Psoas muscle (tissue), 8 donors: ENCODE data around the gene ULK3. TPM values are rescaled to one million over a fixed set of nuclear protein-coding genes. Genes with fewer than 3 reads are reported as not detected.

Source experiments
- ATAC-seq, 4 donors: fragments of 200-7000 bp; cut with Tn5 transposase; one replicate each; pipeline ENCODE4 v1.9.1; 2020; ENCODE audit warnings: moderate library complexity in 3 of 4, mild to moderate bottlenecking in 2 of 4
- DNase-seq, 2 donors: peaks; one replicate each; pipeline ENCODE4 v3.0.0-alpha.2; 2020
- H3K27ac ChIP-seq: fragments of 200-600 bp; one replicate; pipeline ENCODE4 v1.8.0; 2022
- H3K27me3 ChIP-seq, 3 donors: fragments of 200-600 bp in 1 of 3; one replicate each; pipeline versions ENCODE4 v1.6.1 to v1.8.0; 2013 to 2022; ENCODE audit warnings: low read length in 2 of 3, mild to moderate bottlenecking in 2 of 3, moderate library complexity in 1 of 3; ENCODE audit not compliant: insufficient read depth in 3 of 3
- H3K36me3 ChIP-seq, 2 donors: fragments of 200-600 bp in 1 of 2; one replicate each; pipeline versions ENCODE4 v1.6.1 to v1.8.0; 2013 to 2022; ENCODE audit warnings: low read depth in 1 of 2, mild to moderate bottlenecking in 1 of 2, moderate library complexity in 1 of 2; ENCODE audit not compliant: insufficient read depth in 1 of 2
- H3K4me1 ChIP-seq: fragments of 200-600 bp; one replicate; pipeline ENCODE4 v1.8.0; 2022
- H3K4me3 ChIP-seq: fragments of 200-600 bp; one replicate; pipeline ENCODE4 v1.8.0; 2022; ENCODE audit warnings: mild to moderate bottlenecking
- H3K9me3 ChIP-seq: fragments of 200-600 bp; one replicate; pipeline ENCODE4 v1.8.0; 2022
- WGBS, 3 donors: extraction: QIAGEN DNeasy Blood & Tissue Kit; methylation state at CpG; one replicate each; pipeline versions ENCODE4 v1.1.6 to v1.1.7; 2013; 5-methylcytosine and 5-hydroxymethylcytosine counted together
- intact Hi-C, 2 donors: fragments of 100-400 bp; cut with DNase I; formaldehyde crosslinking; loops; one replicate each; pipeline versions ENCODE4 v1.11.0 to v1.14.2; 2022
- polyA plus RNA-seq, 3 donors: library from polyadenylated mRNA; stranded (reverse); fragments of 200-250 nt; gene quantifications; one replicate each; pipeline ENCODE4 v1.2.3, GENCODE V29; 2013
- total RNA-seq, 4 donors: library from RNA; stranded (reverse); fragmentation: NEBNext Ultra II Directional in 2 of 4; extraction: Animal tissue kit (Norgen Biotek cat#: 25700) in 2 of 4; gene quantifications; one replicate each; pipeline versions ENCODE4 v1.2.1 to v1.2.4, GENCODE V29; 2021 to 2023
- TF ChIP-seq, protein P1 (sequence below): fragments of 200-600 bp; IDR thresholded peaks from one replicate; pipeline ENCODE4 v1.8.0; 2022; ENCODE audit warnings: antibody characterized with exemption
- donor health status: healthy with polysubstance abuse.
- donor health status: DM: no; HTN: no; CAD: no; lungs with moderate emphysema.
- donor health status: Bipolar disorder and iron deficiency.
- donor health status: healthy.
- donor health status: DM: yes; HTN: yes; CAD: no.
- donor health status: DM: no; HTN: no; CAD: no.
- donor health status: DM: no; HTN: no; CAD: no.
- donor health status: DM: yes; HTN: yes; CAD: no.

Gene ULK3
- total and polyA plus RNA-seq, 7 donors = 17.7 to 43.5 (median 33.2) TPM

DNA sequence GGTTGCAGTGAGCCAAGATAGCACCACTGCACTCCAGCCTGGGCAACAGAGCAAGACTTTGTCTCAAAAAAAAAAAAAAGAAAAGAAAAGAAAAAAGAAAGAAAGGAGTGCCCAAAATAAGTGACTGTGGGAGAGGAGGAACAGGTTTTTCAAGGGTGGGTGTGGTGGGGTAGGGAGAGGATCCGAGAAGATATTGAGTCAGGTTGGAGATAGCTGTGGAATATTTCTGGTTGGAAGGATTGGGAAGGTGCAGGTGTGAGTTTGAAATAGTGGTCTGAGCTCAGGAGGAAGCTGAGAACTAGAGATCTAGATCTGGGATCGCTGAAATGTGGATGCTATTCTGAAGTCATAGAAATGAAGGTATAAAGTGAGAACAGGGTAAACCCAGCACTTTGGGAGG lies 22.4 kb upstream of the ULK3 start:
- TF ChIP-seq, protein P1, sequence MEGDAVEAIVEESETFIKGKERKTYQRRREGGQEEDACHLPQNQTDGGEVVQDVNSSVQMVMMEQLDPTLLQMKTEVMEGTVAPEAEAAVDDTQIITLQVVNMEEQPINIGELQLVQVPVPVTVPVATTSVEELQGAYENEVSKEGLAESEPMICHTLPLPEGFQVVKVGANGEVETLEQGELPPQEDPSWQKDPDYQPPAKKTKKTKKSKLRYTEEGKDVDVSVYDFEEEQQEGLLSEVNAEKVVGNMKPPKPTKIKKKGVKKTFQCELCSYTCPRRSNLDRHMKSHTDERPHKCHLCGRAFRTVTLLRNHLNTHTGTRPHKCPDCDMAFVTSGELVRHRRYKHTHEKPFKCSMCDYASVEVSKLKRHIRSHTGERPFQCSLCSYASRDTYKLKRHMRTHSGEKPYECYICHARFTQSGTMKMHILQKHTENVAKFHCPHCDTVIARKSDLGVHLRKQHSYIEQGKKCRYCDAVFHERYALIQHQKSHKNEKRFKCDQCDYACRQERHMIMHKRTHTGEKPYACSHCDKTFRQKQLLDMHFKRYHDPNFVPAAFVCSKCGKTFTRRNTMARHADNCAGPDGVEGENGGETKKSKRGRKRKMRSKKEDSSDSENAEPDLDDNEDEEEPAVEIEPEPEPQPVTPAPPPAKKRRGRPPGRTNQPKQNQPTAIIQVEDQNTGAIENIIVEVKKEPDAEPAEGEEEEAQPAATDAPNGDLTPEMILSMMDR = no peak
- Histone ChIP-seq H3K4me3 (no peak overlapping the region), H3K4me1 (peaks cover 56% of the 10 kb centered on the region), H3K36me3 (peaks cover 0 to 5% of the 10 kb centered on the region in 2 donors), H3K27ac (no peak overlapping the region), H3K27me3 (no peaks in the 10 kb centered on the region), H3K9me3 (no peaks in the 10 kb centered on the region)
- ATAC-seq (no peak), DNase-seq (no peak)
- 89 to 95% (median 92%) methylated on average over 2 of the region's 2 CpGs for WGBS, 3 donors
- intact Hi-C loops = no loop called here

DNA sequence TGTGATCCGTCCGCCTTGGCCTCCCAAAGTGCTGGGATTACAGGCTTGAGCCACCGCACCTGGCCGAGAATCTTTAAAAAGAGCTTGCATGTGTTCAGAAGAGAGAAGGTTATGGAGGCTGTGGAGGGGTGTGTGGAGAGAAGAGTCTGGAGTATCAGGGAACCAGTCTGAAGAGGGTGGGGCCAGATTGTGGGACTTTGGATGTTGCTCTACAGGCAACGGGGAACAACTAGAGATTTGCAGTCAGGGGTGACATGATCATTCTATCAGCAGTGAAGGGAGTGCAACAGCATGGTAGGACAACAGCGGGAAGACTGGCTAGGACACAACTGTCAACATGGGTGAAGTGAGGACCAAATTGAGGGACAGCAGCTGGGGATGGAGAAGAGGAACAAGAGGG lies 21.3 kb upstream of the ULK3 start:
- intact Hi-C loops = no loop called here
- Histone ChIP-seq H3K4me1 (peaks cover 55% of the 10 kb centered on the region), H3K36me3 (peaks cover 0 to 5% of the 10 kb centered on the region in 2 donors), H3K9me3 (no peaks in the 10 kb centered on the region), H3K27ac (no peak overlapping the region), H3K4me3 (no peak overlapping the region), H3K27me3 (no peaks in the 10 kb centered on the region)
- TF ChIP-seq, protein P1 = no peak
- 78 to 87% (median 81%) methylated on average over 6 of the region's 6 CpGs for WGBS, 3 donors
- no peak for DNase-seq
- no peak for ATAC-seq

DNA sequence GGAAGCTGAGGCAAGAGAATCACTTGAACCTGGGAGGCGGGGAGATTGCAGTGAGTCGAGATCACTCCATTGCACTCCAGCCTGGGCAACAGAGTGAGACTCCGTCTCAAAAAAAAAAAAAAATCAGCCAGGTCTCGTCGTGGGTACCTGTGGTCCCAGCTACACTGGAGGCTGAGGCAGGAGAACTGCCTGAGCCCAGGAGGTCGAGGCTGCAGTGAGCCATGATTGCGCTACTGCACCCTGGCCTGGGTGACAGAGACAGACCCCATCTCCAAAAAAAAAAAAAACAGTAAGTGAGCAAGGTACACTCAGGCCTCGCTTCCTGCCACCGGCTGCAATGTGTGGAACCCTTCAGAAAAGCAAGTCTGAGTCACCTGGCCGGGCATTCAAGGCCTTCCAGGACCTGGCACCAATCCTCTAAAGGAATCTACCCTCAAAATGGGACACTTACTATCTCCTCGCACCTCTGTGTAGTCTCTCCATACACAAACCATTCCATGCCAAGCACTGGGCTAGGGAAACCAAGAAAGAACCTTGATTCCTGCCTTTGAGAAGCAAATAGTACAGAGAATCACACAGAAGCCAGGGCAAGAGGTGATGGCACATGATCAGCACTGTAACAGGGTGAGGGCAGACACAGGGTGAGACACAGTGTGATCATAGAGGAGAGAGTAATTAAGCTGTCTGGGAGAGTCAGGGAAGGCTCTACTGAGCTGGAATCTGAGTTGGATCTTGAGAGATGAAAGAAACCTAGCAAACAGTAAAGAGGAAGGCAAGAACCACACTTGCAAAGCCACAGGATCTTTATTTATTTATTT lies 20.5 kb upstream of the ULK3 start:
- ATAC-seq = peak; percentile 37 to 64 (median 58)
- Histone ChIP-seq H3K36me3 (peaks cover 0 to 5% of the 10 kb centered on the region in 2 donors), H3K27ac (peak overlapping the region; percentile 53), H3K27me3 (no peaks in the 10 kb centered on the region), H3K4me1 (peaks cover 50% of the 10 kb centered on the region), H3K9me3 (no peaks in the 10 kb centered on the region), H3K4me3 (no peak overlapping the region)
- WGBS, 3 donors = 79 to 84% (median 82%) methylated on average over 11 of the region's 11 CpGs
- no peak for DNase-seq
- TF ChIP-seq, protein P1 = no peak
- intact Hi-C loops = no loop called here

GRCh38 chr15:74858369-74858740 lies 15.4 kb upstream of the ULK3 start:
- H3K36me3 ChIP-seq = peaks cover 0 to 11% of the 10 kb centered on the region in 2 donors
- no peak for ATAC-seq
- H3K9me3 ChIP-seq = no peaks in the 10 kb centered on the region
- H3K4me1 ChIP-seq = peaks cover 45% of the 10 kb centered on the region
- no peak overlapping the region for H3K4me3 ChIP-seq
- WGBS, 3 donors = 65 to 86% (median 73%) methylated on average over 4 of the region's 4 CpGs
- TF ChIP-seq, protein P1 = no peak
- peak overlapping the region; percentile 69 for H3K27ac ChIP-seq
- intact Hi-C loops = loop anchor here in 1 of 2 donors (5.0 kb wide), 1 partner anchor 44 kb away; no protein-coding TSS in a partner anchor
- no peak for DNase-seq
- H3K27me3 ChIP-seq = no peaks in the 10 kb centered on the region
